ENCODE data around the gene PANX2.

- TF ChIP-seq, protein P1, sequence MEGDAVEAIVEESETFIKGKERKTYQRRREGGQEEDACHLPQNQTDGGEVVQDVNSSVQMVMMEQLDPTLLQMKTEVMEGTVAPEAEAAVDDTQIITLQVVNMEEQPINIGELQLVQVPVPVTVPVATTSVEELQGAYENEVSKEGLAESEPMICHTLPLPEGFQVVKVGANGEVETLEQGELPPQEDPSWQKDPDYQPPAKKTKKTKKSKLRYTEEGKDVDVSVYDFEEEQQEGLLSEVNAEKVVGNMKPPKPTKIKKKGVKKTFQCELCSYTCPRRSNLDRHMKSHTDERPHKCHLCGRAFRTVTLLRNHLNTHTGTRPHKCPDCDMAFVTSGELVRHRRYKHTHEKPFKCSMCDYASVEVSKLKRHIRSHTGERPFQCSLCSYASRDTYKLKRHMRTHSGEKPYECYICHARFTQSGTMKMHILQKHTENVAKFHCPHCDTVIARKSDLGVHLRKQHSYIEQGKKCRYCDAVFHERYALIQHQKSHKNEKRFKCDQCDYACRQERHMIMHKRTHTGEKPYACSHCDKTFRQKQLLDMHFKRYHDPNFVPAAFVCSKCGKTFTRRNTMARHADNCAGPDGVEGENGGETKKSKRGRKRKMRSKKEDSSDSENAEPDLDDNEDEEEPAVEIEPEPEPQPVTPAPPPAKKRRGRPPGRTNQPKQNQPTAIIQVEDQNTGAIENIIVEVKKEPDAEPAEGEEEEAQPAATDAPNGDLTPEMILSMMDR (IDR thresholded peaks at IDR 0.05), result no peak
- TF ChIP-seq POLR2A (IDR thresholded peaks at IDR 0.05), result no peak
- TF ChIP-seq POLR2AphosphoS5 (IDR thresholded peaks at IDR 0.05), result no peak
These were observed 47.4 kb upstream of the PANX2 start for GRCh38 chr22:50123119-50123518.

Data from breast epithelium (tissue), 3 donors.